Activated CD4-positive, CD25-positive, alpha-beta regulatory T cell treated with anti-CD3 and anti-CD28 coated beads, Interleukin-2, amount 50 U/mL, for 24 hours (primary cell): ENCODE data around the gene NAGPA.
"Not testable (repeated sequence)": the region's sequence is repeated elsewhere in the genome, so short reads cannot be mapped to it uniquely, and the experiment has no call there.

Experiments used
- ATAC-seq, 2 donors: fragments of 150-1000 bp; cut with Tn5 transposase; one replicate each; pipeline ENCODE4 v1.10.0; 2021; ENCODE audit warnings: mild to moderate bottlenecking in 1 of 2, moderate library complexity in 1 of 2

The NAGPA gene, protein sequence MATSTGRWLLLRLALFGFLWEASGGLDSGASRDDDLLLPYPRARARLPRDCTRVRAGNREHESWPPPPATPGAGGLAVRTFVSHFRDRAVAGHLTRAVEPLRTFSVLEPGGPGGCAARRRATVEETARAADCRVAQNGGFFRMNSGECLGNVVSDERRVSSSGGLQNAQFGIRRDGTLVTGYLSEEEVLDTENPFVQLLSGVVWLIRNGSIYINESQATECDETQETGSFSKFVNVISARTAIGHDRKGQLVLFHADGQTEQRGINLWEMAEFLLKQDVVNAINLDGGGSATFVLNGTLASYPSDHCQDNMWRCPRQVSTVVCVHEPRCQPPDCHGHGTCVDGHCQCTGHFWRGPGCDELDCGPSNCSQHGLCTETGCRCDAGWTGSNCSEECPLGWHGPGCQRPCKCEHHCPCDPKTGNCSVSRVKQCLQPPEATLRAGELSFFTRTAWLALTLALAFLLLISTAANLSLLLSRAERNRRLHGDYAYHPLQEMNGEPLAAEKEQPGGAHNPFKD

GRCh38 chr16:5033256-5034166 lies at the start of gene NAGPA:
TSS of gene NAGPA (minus strand) at chr16:5033935. CDS start at chr16:5033914, 21 bp downstream.
- ATAC-seq = peak; percentile 91 to 92

DNA sequence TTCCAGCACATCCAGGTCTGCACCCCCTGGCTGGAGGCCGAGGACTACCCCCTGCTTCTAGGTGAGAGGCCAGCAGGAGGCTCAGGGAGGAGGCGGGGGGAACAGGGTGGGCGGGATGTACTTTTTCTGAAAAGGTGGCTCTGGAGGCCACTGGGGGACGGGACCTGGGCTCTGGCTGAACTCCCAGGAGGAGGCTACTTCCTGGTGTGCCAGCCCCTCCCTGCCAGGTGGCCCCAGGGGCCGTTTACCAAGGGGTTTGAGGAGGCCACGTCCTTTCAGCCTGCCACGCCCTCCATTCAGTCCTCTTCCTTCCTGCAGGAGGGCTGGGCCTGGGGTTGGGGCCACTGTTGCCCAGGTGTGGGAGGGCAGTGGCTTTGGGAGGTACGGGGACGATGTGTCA lies 47.3 kb upstream of the NAGPA start:
- ATAC-seq = not testable (repeated sequence)

DNA sequence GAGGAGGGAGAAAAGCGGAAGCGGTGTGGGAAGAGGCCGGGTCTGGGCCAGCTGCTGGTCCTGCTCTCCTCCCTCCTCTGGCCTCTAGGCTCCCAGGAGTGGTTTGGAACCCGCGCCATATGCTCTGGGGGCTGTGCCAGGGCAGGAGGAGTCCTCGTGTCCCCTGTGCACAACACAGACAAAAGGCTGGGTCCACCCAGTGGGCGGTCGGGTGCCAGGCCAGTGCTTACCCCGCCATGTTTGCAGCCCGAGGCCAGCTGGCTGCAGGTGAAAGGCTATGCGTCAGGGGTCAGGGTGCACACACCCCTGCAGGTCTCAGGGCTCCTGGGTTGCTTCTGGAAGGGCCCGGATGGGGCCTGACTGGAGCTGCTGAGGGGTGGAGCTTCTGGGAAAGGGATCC lies 46.7 kb upstream of the NAGPA start:
- ATAC-seq = not testable (repeated sequence)

DNA sequence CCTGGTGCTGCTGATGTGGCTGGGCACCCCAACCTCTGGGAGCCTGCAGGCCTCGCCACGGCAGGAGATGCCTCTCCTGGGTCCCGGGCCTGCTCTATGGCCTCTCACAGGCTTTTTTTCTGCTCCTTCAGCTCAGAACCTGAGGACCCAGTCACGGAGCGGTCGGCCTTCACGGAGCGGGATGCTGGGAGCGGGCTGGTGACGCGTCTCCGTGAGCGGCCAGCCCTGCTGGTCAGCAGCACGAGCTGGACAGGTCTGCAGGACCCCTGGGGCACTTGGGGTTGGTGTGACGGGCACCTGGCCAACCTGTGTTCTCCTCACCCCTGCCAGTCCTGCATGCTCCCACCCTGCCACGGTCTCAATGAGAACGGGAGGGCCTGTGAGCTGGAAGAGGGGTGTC lies 44.9 kb upstream of the NAGPA start:
- no peak for ATAC-seq

- ATAC-seq = no peak
Observed at GRCh38 chr16:5077304-5077703, 43.6 kb upstream of the NAGPA start.

GRCh38 chr16:5075637-5076036 lies 41.9 kb upstream of the NAGPA start:
- no peak for ATAC-seq

GRCh38 chr16:5073771-5074170 lies 40.0 kb upstream of the NAGPA start:
- not testable (repeated sequence) for ATAC-seq

- ATAC-seq = no peak
Observed at GRCh38 chr16:5073279-5073629, 39.5 kb upstream of the NAGPA start.

GRCh38 chr16:5072334-5073278 lies 38.9 kb upstream of the NAGPA start:
- no peak for ATAC-seq

GRCh38 chr16:5071681-5072333 lies 38.1 kb upstream of the NAGPA start, which contains the start of gene ALG1:
TSS of gene ALG1 (plus strand) at chr16:5071843. CDS start at chr16:5071850, 7 bp downstream.
- ATAC-seq = peak; percentile 87 to 92

GRCh38 chr16:5071341-5071680 lies 37.6 kb upstream of the NAGPA start:
- no peak for ATAC-seq

GRCh38 chr16:5070431-5071186 lies 36.9 kb upstream of the NAGPA start:
- no peak for ATAC-seq

- ATAC-seq = no peak
Observed at GRCh38 chr16:5069854-5070253, 36.1 kb upstream of the NAGPA start.

DNA sequence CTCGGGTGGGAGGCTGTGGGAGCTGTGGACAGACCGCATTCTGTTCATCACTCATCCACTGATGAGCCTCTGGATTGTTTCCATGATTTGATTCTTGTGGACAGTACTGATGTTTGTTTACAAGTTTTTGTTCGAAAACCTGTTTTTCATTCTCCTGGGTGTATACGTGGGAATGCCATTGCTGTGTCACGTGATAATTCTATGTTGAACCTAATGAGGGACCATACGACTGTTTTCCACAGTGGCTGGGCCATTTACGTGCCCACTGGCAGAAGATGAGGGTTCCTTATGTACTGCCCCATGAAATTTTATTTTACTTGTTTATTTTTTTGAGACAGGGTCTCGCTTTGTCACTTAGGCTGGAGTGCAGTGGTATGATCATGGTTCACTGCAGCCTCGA lies 35.3 kb upstream of the NAGPA start:
- ATAC-seq = no peak

DNA sequence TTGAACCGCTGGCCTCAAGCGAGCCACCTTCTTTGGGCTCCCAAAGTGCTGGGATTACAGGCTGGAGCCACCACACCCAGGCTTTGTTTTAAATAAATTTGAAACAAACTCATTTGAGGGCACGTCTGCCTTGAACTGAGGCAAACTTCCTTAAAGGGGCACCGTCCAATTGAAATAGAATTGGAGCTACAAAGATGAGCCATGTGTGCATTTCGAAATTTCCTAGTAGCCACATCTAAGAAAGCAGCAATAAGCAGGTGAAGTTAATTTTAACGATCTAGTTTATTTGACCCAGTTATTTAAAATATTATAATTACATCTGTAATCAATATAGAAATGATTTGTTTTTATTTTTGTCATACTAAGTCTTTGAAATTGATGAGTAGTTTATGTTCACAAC lies 32.8 kb upstream of the NAGPA start:
- ATAC-seq = no peak

DNA sequence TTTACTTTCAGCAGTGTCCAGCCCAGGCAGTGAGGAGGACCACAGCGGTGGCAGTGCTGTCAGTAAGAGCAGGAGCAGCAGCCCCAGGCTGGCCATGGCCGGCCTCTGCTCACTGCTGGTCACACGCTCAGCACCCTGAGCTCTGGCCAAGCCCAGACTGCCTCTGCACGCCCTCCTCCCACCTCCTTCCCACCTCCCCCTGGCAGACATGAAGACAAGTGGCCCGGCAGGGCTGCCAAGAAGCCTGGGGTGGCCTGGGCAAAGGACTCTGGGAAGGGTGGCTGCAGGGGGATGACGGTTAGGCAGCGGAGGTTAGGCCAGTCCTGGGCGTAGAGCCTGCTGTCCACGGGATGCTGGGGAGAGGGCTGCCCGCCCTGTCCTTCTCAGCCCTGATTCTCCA lies 32.1 kb upstream of the NAGPA start, which contains the start of gene C16orf89:
Gene C16orf89, minus strand, starts transcription at position 144 of the 400 bp plus-strand sequence. Its CDS starts 48 bp downstream, at position 96.
- no peak for ATAC-seq

GRCh38 chr16:5065326-5065725 lies 31.6 kb upstream of the NAGPA start:
- ATAC-seq = no peak

GRCh38 chr16:5064915-5065314 lies 31.2 kb upstream of the NAGPA start:
- ATAC-seq = no peak

GRCh38 chr16:5062790-5063765 lies 29.3 kb upstream of the NAGPA start:
- ATAC-seq = no peak

DNA sequence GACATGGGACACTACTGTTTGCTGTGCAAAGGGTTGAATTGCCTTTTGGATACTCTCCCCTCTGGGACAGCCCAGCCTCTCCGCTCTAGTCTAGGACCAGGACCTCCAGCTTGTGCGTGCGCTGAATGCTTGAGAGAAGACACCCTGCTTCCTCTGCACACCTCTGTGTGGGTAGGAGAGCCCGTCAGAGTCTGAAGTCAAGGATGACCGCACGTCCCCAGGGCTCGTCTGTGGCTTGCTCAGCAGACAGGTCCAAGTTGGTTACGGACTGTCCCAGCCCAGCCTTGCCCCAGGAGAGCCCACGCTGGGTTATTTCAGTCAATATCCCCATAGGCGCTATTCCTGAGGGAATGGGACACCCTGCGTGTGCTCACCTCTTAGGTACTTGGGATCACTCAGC lies 28.3 kb upstream of the NAGPA start:
- ATAC-seq = no peak
